ENCODE results near the gene KRTAP22-1.

Gene KRTAP22-1

DNA sequence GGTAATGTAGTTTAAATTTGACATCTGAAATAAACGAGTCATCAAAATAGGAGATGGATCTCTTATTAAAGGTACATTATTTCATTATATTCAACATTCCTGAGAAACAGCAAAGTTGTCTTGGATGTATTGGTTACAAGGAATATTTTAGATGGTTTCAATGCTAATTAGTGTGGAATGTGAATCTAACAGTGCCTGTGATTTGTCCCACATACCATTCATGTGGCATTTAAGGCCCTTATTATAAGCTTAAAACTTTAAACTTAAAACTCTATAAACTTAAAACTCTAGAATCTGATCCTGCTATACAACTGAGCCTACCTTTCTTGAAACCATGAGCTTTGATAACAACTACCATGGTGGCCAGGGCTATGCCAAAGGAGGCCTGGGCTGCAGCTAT lies at the start of gene KRTAP22-1:
Gene KRTAP22-1 (plus strand): TSS at position 301 of the 400 bp plus-strand sequence.
- no peak for DNase-seq

- no peak for DNase-seq
These were observed 48.1 kb upstream of the KRTAP22-1 start for GRCh38 chr21:30552782-30553181.

DNA sequence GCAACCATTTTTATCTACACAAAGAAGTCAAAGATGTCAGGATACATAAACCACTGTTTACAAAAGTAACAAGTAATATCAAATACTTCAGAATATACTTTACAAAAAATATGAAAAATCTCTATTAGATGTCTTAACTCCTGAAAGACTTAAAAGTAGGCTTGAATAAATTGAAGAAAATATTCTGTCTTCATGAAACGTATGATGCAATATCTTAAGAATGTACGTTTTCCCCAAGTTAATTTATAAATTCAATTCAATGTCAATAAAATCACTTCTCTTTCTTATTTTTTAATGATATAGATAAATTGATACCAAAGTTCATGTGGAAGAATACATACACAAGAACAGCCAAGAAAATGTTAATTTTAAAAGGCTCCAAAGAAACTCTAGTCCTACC lies 45.8 kb upstream of the KRTAP22-1 start:
- no peak for DNase-seq

- DNase-seq: no peak
These were observed 39.5 kb upstream of the KRTAP22-1 start, which contains the start of gene KRTAP19-7 for GRCh38 chr21:30561264-30561895. Gene KRTAP19-7 (minus strand): TSS chr21:30561314. CDS start chr21:30561289, 25 bp downstream.

- DNase-seq: no peak
These were observed 38.9 kb upstream of the KRTAP22-1 start for GRCh38 chr21:30561957-30562356.

GRCh38 chr21:30563072-30563471 lies 37.8 kb upstream of the KRTAP22-1 start:
- DNase-seq: no peak

DNA sequence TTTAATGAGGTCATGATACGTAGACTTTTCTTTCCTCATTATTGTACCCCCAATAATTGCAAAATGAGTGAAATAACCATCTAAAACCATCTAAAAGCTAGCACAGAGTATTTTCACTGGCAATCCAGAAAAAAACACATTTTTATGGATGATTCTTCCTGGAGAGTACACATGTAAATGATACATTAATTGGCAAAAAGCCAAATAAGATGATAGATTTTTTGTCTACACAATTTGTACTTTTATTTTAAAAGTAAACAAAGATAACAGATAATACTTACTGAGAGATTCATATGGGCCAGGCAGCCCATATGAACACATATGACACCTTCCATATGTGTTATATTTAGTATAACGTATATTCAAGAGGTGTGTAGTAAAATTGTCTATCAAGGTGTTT lies 37.3 kb upstream of the KRTAP22-1 start:
- no peak for DNase-seq

- DNase-seq: no peak
These were observed 33.3 kb upstream of the KRTAP22-1 start for GRCh38 chr21:30567617-30568016.

DNA sequence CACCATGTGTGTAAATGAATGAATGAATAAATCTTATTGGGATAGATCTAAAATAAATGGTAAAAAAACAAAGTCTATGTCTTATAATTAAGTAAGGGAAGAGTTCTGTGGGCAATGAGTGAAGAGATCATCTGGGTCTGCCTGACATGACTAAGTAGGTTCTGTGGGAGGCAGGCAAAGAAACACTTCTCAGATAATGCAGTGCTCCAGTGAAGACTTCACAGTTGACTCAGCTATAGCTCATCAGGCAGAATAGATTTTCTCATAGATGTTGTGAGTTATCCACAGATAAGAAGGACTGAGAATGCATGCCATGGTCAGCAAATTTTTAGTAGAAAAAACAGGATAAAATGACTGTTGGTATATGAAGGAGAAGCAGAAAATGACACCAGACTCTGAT lies 23.1 kb upstream of the KRTAP22-1 start:
- peak in 3 of 56 donors; percentile 6 to 29 (median 9) for DNase-seq

- DNase-seq: no peak
These were observed 21.5 kb upstream of the KRTAP22-1 start for GRCh38 chr21:30579346-30579745.

DNA sequence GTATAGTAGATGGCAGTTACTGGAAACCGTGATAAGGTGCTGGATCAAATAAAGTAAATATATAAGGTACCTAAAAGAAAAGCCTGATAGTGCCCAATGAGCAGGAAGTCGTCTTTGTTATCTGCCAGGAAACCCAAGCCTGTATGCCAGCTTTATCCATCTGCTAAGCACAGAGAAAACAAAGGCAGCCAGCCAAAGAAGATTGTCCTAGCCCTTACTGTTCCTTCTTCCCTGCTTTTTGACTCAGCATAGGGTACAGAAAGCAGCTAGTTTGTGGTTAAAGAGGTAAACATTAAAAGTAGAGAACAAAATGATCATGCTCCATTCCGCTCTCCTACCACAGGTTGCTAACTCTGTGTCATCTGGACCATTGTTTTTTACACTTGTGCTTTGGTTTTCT lies 20.8 kb upstream of the KRTAP22-1 start:
- DNase-seq: no peak

- no peak for DNase-seq
These were observed 18.0 kb upstream of the KRTAP22-1 start for GRCh38 chr21:30582870-30583269.

DNA sequence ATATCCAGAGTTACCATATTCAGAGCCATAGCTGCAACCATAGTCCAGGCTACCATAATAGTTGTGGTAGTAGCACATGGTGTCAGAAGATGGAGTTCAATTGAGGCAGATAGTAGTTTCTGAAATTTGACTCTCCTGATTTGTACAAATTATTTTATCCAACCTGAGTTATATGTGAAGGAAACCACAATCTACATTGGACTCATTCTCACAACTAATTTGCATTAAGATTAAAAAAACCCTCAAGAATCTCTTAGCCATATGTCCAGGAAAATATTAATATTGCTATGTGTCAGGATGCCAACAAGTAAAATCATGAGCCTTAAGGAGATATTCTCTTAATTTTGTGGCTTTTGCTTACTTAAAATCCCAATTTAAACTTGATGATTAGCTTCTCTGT lies 10.6 kb upstream of the KRTAP22-1 start, which contains the start of gene KRTAP22-2:
Gene KRTAP22-2 (minus strand): TSS at position 101 of the 400 bp plus-strand sequence.
- no peak for DNase-seq

DNA sequence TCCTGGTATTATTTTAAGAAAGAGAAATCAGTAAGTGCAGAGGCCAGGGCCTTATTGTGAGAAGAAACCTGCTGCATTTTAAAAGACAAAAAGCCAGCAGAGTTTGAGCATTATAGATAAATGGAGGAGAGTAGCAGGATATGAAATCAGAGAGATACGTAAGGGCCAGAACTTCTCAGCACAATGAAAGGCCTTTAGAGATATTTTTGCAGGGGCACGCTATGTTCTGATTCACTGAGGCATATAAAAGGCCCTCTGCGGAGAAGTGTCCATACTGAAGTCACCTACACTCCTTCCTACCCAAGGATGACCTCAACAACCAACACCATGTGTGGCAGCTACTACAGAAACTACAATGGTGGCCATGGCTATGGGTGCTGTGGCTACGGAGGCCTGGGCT lies 8.7 kb upstream of the KRTAP22-1 start, which contains the start of gene KRTAP6-3:
Gene KRTAP6-3 (plus strand): TSS at position 301 of the 400 bp plus-strand sequence. CDS start 6 bp downstream, at position 307.
- no peak for DNase-seq

DNA sequence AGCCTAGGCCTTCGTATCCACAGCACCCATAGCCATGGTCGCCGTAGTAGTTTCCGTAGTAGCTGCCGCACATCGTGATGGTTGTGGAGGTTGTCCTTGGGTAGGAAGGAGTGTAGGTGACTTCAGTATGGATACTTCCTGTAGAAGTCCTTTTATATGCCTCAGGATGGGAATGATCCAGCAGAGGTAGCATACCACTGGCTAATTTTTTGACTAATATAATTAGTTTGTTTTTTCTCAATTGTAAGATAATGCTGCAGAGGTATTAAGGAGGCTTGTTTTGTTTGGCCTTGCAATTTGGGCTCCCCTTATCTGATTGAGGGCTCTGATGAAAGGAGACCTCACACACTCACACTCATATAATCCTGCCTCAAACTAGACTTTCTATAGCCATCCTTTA lies 2.1 kb upstream of the KRTAP22-1 start, which contains the start of gene KRTAP6-2:
Gene KRTAP6-2 (minus strand): TSS at position 101 of the 400 bp plus-strand sequence. CDS start 28 bp downstream, at position 73.
- no peak for DNase-seq

DNA sequence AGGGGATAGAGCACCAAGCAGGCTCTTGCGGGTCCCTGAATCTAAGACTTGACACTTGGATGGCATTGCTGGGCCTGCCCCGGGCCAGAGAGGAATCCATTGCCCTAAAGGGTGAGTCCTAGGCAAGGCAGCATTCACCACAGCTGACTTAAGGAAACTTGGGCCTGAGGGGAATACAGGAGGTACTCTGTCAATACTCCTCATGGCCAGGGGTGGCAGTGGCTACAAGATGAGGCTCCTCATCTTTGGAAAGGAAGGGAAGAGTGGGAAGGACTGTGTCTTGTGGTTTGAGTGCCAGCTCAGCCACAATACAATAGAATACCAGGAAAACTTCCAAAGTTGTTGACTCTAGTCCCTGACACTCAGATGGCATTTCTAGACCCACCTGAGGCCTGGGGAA lies 5.1 kb downstream of the KRTAP22-1 start:
- no peak for DNase-seq

DNA sequence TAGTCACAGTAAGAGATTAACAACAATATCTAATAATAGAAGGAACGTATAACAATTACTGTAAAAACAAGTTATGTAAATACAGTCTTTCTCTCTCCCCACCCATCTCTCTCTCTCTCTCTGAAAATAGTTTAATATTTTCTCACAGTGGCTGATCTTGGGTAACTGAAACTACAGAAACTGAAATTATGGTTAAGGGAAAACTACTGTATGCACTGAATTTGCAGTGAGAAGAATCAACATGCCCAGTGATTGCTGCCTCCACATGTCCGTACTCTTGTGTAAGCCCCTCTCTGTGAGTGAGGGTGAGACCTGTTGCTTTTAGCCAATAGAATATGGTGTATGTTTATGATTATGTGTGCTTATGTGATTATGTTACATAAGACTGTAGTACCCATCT lies 11.2 kb downstream of the KRTAP22-1 start:
- DNase-seq: no peak

- no peak for DNase-seq
These were observed 12.9 kb downstream of the KRTAP22-1 start, which contains the start of gene KRTAP6-1 for GRCh38 chr21:30613836-30614235. Gene KRTAP6-1 (minus strand): TSS chr21:30613930. CDS start chr21:30613904, 26 bp downstream.

- DNase-seq: no peak
These were observed 14.3 kb downstream of the KRTAP22-1 start for GRCh38 chr21:30615199-30615598.

GRCh38 chr21:30616125-30616524 lies 15.2 kb downstream of the KRTAP22-1 start, which contains the start of gene KRTAP20-1:
Gene KRTAP20-1 (plus strand): TSS chr21:30616425. CDS start chr21:30616455, 30 bp downstream.
- no peak for DNase-seq

- no peak for DNase-seq
These were observed 19.2 kb downstream of the KRTAP22-1 start for GRCh38 chr21:30620080-30620479.

DNA sequence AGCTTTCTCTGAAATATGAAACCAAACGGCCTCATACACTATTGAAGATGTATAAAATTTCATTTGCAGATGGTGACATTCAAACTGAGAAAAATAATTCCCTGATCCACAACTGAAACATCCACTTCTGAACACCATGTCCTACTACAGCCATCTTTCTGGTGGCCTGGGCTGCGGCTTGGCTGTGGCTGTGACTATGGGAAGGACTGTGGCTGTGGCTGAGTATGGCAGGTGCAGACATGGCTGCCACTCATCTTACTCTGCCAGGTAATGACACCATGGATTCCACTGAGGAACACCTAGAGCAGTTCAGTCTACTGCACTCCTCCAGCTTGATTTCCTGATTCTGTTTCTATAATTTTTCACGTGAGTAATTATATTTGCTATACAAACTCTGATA lies 19.6 kb downstream of the KRTAP22-1 start, which contains the start of gene KRTAP20-4:
Gene KRTAP20-4 (plus strand): TSS at position 106 of the 400 bp plus-strand sequence.
- DNase-seq: no peak

DNA sequence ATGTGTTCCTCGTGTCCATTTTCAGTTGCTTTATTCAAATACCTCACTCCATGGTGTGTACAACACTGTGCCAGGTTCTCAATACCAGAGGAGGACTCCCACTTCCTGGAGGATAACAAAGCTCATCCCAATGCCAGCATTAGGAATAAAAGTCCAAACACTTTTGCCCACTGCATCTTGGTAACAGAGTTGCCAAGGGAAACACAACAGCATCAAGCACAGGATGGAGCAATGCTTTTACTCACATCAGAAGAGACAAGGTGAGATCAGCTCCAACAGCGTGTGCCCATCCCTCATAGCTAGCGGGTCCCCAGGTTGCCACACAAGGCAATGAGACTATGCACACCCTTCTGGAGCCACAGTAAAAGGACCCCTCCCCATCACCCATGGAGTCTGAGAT lies 22.5 kb downstream of the KRTAP22-1 start:
- no peak for DNase-seq
